ENCODE data around the gene GJB5. TPM values are rescaled to one million over a fixed set of nuclear protein-coding genes. Genes with fewer than 3 reads are reported as not detected.
A peak's percentile ranks its signal among the peaks of the same experiment; 100 is the strongest.

GJB5 gene
- total and polyA plus RNA-seq, 2 of the 8 experiments (the other 6 are each of a cell fraction or from before 2014, with no cell fraction given), result 0.86 to 3.1 TPM

DNA sequence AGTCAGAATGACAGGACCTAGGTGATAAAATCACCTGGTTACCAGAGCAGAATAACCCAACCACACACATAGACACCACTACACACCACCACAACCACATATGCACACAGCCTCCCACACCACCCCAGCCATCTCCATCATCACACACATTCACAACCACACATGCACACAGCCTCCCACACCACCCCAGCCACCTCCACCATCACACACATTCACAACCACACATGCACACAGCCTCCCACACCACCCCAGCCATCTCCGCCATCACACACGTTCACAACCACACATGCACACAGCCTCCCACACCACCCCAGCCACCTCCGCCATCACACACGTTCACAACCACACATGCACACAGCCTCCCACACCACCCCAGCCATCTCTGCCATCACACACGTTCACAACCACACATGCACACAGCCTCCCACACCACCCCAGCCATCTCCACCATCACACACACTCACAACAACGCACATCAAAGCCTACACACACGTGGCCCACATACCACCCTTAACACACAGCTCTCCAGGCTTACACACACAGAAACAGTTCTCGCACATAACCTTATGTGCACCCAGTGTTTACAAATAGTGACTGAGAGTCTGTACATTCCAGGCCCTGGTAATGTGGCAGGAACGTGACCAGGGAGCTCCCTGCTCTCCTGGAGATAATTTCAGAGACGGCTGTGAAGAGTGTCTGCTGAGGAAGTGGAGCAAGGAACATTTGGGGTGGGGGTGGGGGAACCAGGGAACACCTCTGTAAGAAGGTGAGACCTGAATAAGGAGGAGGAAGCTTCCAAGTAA is 22.9 kb downstream of the GJB5 start:
- no peak for FAIRE-seq
- Histone ChIP-seq H3K4me3 (ENCODE audit: extremely low read depth in 1 of 4, insufficient read depth in 2 of 4, low read depth in 3 of 4, low read length in 4 of 4) (no peak overlapping the region), H3K4me2 (ENCODE audit: insufficient read depth in 1 of 2, low read depth in 2 of 2, low read length in 2 of 2) (no peak overlapping the region), H2AFZ (ENCODE audit: low read length) (no peak overlapping the region), H3K9me3 (ENCODE audit: insufficient read depth in 2 of 2, low read depth in 1 of 2, low read length in 1 of 2) (no peaks in the 10 kb centered on the region), H4K5ac (ENCODE audit: insufficient read length, low read depth, low read length) (no peak overlapping the region), H3K4ac (replicated peaks; ENCODE audit: insufficient read length, low read depth, low read length) (no peak overlapping the region), H3K27ac (ENCODE audit: low read depth, low read length) (no peak overlapping the region), H2BK12ac (ENCODE audit: low read depth, low read length) (no peak overlapping the region), H3K9ac (replicated peaks in 1 of 4; ENCODE audit: extremely low read depth in 1 of 4, low read depth in 3 of 4, low read length in 3 of 4) (no peak overlapping the region; a peak in 1 of 7 replicates), H2BK20ac (ENCODE audit: low read length) (no peak overlapping the region), H4K8ac (ENCODE audit: extremely low read depth, insufficient read depth, low read length) (no peak overlapping the region), H3K4me1 (replicated peaks in 1 of 4; ENCODE audit: control insufficient read depth in 3 of 4, insufficient read depth in 4 of 4, low read length in 3 of 4) (peaks cover 0 to 14% (median 5%) of the 10 kb centered on the region in 4 experiments; a peak in 4 of 7 replicates), H3K56ac (replicated peaks; ENCODE audit: insufficient read length, low read depth, low read length) (no peak overlapping the region), H2BK15ac (ENCODE audit: low read length) (no peak overlapping the region), H2BK5ac (ENCODE audit: low read depth, low read length) (no peak overlapping the region), H3K36me3 (ENCODE audit: control insufficient read depth in 2 of 4, insufficient read depth in 4 of 4, low read length in 3 of 4) (no peaks in the 10 kb centered on the region), H2BK120ac (replicated peaks; ENCODE audit: low read depth, low read length) (no peak overlapping the region), H3K18ac (ENCODE audit: extremely low read depth, low read length) (no peak overlapping the region), H3K23me2 (ENCODE audit: low read depth, low read length) (peaks cover 15% of the 10 kb centered on the region; the same call in 1 of the 2 replicates), H3K27me3 (replicated peaks in 1 of 4; ENCODE audit: control insufficient read depth in 3 of 4, extremely low read depth in 1 of 4, insufficient read depth in 3 of 4, low read length in 3 of 4) (peaks cover 0 to 24% (median 10%) of the 10 kb centered on the region in 4 experiments; a peak in 5 of 7 replicates), H3K23ac (ENCODE audit: insufficient read length) (no peak overlapping the region), H3K14ac (ENCODE audit: insufficient read length) (no peak overlapping the region), H3K79me1 (ENCODE audit: low read depth, low read length) (no peaks in the 10 kb centered on the region), H3K79me2 (ENCODE audit: control insufficient read depth in 1 of 2, insufficient read depth in 2 of 2, low read length in 2 of 2) (no peaks in the 10 kb centered on the region), H4K91ac (replicated peaks; ENCODE audit: insufficient read length, low read length) (peak overlapping the region; percentile 30), H2AK5ac (ENCODE audit: low read depth, low read length) (no peak overlapping the region), H4K20me1 (replicated peaks in 1 of 2; ENCODE audit: control insufficient read depth in 1 of 2, insufficient read depth in 2 of 2, low read length in 2 of 2) (no peaks in the 10 kb centered on the region)
- POLR2A ChIA-PET (ENCODE audit: partially characterized antibody), result interaction anchor here (0.6 kb wide), 1 partner anchor 10 kb away, joined by 5 read pairs; no protein-coding TSS in a partner anchor
- 72% methylated on average over 10 of the region's 10 CpGs; no CpG with 5 or more reads in 1 of the 2 experiments for WGBS, 2 experiments (ENCODE audit: extremely low coverage in 1 of 2, insufficient coverage in 1 of 2, insufficient read length in 1 of 2, insufficient replicate concordance in 2 of 2, low coverage in 1 of 2, low lambda C conversion rate in 2 of 2, missing lambda C conversion rate in 1 of 2)
- no peak for DNase-seq (ENCODE audit: low read depth in 1 of 2, low spot score in 2 of 2)
- CTCF ChIA-PET (ENCODE audit: partially characterized antibody), result interaction anchor here (0.6 to 1.7 kb wide), 3 partner anchors 18 to 49 kb away, joined by 3 read pairs; partner anchors contain the start of gene GJB4
- TF ChIP-seq CHD2 (IDR thresholded peaks at IDR 0.05; ENCODE audit: low read length) (no peak), ZNF274 (IDR thresholded peaks at IDR 0.05; ENCODE audit: borderline replicate concordance, extremely low read depth, low read length) (no peak), PHF8 (conservative IDR thresholded peaks at IDR 0.05; ENCODE audit: low read depth, low read length) (no peak), POU5F1 (IDR thresholded peaks at IDR 0.05; ENCODE audit: low read depth, low read length) (no peak), TAF1 (IDR thresholded peaks at IDR 0.05; ENCODE audit: low read depth, low read length) (no peak), CEBPB (IDR thresholded peaks at IDR 0.05; ENCODE audit: low read depth, low read length) (no peak), CTBP2 (IDR thresholded peaks at IDR 0.05; ENCODE audit: borderline replicate concordance, insufficient read depth, insufficient read length, low read length) (no peak), SIRT6 (IDR thresholded peaks at IDR 0.05; ENCODE audit: low read length) (no peak), TEAD4 (IDR thresholded peaks at IDR 0.05; ENCODE audit: low read depth, low read length) (no peak), SIN3A (conservative IDR thresholded peaks at IDR 0.05 in 1 of 2, IDR thresholded peaks at IDR 0.05 in 1 of 2; ENCODE audit: low read depth in 1 of 2, low read length in 2 of 2) (no peak)
- TF ChIP-seq, protein P1, sequence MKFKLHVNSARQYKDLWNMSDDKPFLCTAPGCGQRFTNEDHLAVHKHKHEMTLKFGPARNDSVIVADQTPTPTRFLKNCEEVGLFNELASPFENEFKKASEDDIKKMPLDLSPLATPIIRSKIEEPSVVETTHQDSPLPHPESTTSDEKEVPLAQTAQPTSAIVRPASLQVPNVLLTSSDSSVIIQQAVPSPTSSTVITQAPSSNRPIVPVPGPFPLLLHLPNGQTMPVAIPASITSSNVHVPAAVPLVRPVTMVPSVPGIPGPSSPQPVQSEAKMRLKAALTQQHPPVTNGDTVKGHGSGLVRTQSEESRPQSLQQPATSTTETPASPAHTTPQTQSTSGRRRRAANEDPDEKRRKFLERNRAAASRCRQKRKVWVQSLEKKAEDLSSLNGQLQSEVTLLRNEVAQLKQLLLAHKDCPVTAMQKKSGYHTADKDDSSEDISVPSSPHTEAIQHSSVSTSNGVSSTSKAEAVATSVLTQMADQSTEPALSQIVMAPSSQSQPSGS (IDR thresholded peaks at IDR 0.05; ENCODE audit: low read length), result no peak

Data from H1 (cell line).